HepG2 (cell line): ENCODE results near the gene LAMP2. TPM values are rescaled to one million over a fixed set of nuclear protein-coding genes. Genes with fewer than 3 reads are reported as not detected.

Source experiments
- polyA plus RNA-seq, 8 experiments: library from polyadenylated mRNA; depleted of rRNA in 3 of 8; stranded (reverse) in 7 of 8; unstranded in 1 of 8; fragments of >200 nt; fragmentation: Illumina TruSeq in 4 of 8; extraction: Trizol in 4 of 8; gene quantifications; 2 replicates each; pipeline versions ENCODE4 v1.2.1 to v1.2.3, GENCODE V29; 2011 to 2016; ENCODE audit warnings: low read depth in 4 of 8, missing spikeins in 1 of 8, mixed read lengths in 1 of 8; ENCODE audit not compliant: insufficient read depth in 1 of 8
- small RNA-seq, 3 experiments: library from RNA; depleted of rRNA; stranded (forward); fragments of <200 nt; gene quantifications; one replicate each; pipeline ENCODE3, GENCODE V24; 2012; ENCODE audit warnings: low read depth in 2 of 3, low replicate concordance in 1 of 3; ENCODE audit not compliant: insufficient read length in 3 of 3, insufficient read depth in 2 of 3
- total RNA-seq, 5 experiments: library from RNA; depleted of rRNA; stranded (reverse); fragments of >200 nt; fragmentation: Illumina TruSeq; extraction: Trizol; gene quantifications; 2 replicates each; pipeline ENCODE4 v1.2.3, GENCODE V29; 2016; ENCODE audit warnings: low read depth in 1 of 5

Gene LAMP2
- total and polyA plus RNA-seq, 2 of the 13 experiments (the other 11 are each of a cell fraction or from before 2014, with no cell fraction given): 127 to 170 TPM

Small RNA genes lying within 50 kb of the gene (small RNA-seq; reads per million reads assigned to genes)
- gene RNU7-37P: 0 reads per million in 3 experiments

Other genes with a start within 250 kb of the LAMP2 start
- gene ZBTB33, start 218.5 kb downstream of the LAMP2 start, total RNA-seq (2016; rRNA removed; fragmentation: Illumina TruSeq; extraction: Trizol): 20.2 and 36.2 TPM in 2 replicates
- gene ZBTB33, start 218.5 kb downstream of the LAMP2 start, polyA plus RNA-seq (2011; rRNA removed): 5.7 and 6.5 TPM in 2 replicates
- gene TMEM255A, start 157.8 kb downstream of the LAMP2 start, total RNA-seq (2016; rRNA removed; fragmentation: Illumina TruSeq; extraction: Trizol): 0.40 and 0.56 TPM in 2 replicates
- 0.13 TPM in 2 replicates for gene TMEM255A, start 157.8 kb downstream of the LAMP2 start, polyA plus RNA-seq (2011; rRNA removed)
- gene ATP1B4, start 107.2 kb downstream of the LAMP2 start, total RNA-seq (2016; rRNA removed; fragmentation: Illumina TruSeq; extraction: Trizol): not detected in 2 replicates
- not detected in 2 replicates for gene ATP1B4, start 107.2 kb downstream of the LAMP2 start, polyA plus RNA-seq (2011; rRNA removed)
- gene CUL4B, start 91.7 kb upstream of the LAMP2 start, total RNA-seq (2016; rRNA removed; fragmentation: Illumina TruSeq; extraction: Trizol): 28.5 and 50.0 TPM in 2 replicates
- 20.0 and 21.6 TPM in 2 replicates for gene CUL4B, start 91.7 kb upstream of the LAMP2 start, polyA plus RNA-seq (2011; rRNA removed)
- gene MCTS1, start 134.8 kb upstream of the LAMP2 start, total RNA-seq (2016; rRNA removed; fragmentation: Illumina TruSeq; extraction: Trizol): 59.0 and 81.1 TPM in 2 replicates
- gene MCTS1, start 134.8 kb upstream of the LAMP2 start, polyA plus RNA-seq (2011; rRNA removed): 20.9 and 30.1 TPM in 2 replicates
- gene C1GALT1C1, start 160.8 kb upstream of the LAMP2 start, total RNA-seq (2016; rRNA removed; fragmentation: Illumina TruSeq; extraction: Trizol): 18.2 and 31.9 TPM in 2 replicates
- gene C1GALT1C1, start 160.8 kb upstream of the LAMP2 start, polyA plus RNA-seq (2011; rRNA removed): 21.7 and 26.3 TPM in 2 replicates